IMR-90 (cell line): Measurements from ENCODE around the gene ANKRD11. TPM values are rescaled to one million over a fixed set of nuclear protein-coding genes. Genes with fewer than 3 reads are reported as not detected.
"Not testable (repeated sequence)": the region's sequence is repeated elsewhere in the genome, so short reads cannot be mapped to it uniquely, and the experiment has no call there.

Source experiments
- ATAC-seq: fragments of 200-7000 bp; cut with Tn5 transposase; 2 replicates; pipeline ENCODE4 v1.9.1; 2020; ENCODE audit warnings: low read depth, mild to moderate bottlenecking, moderate library complexity
- BruUV-seq: library from RNA; stranded (reverse); fragments of 400-500 nt; replicated peaks from 2 replicates; lab custom pipeline; 2021; lab: Mats Ljungman, UMichigan
- CTCF ChIA-PET: fragments of 300-600 bp; formaldehyde crosslinking; extraction: SDS; loops from one replicate; lab custom pipeline; 2021; ENCODE audit warnings: antibody characterized with exemption; lab: Yijun Ruan, JAX
- POLR2A ChIA-PET: fragments of 300-600 bp; sonication (Branson Sonifier 250); formaldehyde crosslinking; loops from one replicate; lab custom pipeline; 2022; ENCODE audit warnings: antibody characterized with exemption; ENCODE audit not compliant: unreplicated experiment; lab: Charles Lee
- DNase-seq: peaks from one replicate; pipeline ENCODE4 v3.0.0; 2013
- H2AFZ ChIP-seq: replicated peaks from 2 replicates; pipeline ENCODE3; 2013; ENCODE audit warnings: low read length, mild to moderate bottlenecking; ENCODE audit not compliant: poor library complexity
- H2AK5ac ChIP-seq: 2 replicates; pipeline ENCODE4 v1.6.1; 2013; ENCODE audit warnings: low read depth, low read length, inconsistent platforms
- H2AK9ac ChIP-seq: replicated peaks from 2 replicates; pipeline ENCODE3; 2013; ENCODE audit warnings: mild to moderate bottlenecking, low read depth, low read length, moderate library complexity; ENCODE audit not compliant: poor library complexity
- H2BK120ac ChIP-seq: 2 replicates; pipeline ENCODE4 v1.6.1; 2013; ENCODE audit warnings: low read depth, low read length, inconsistent platforms
- H2BK15ac ChIP-seq: 3 replicates; pipeline ENCODE4 v1.6.1; 2013; ENCODE audit warnings: low read depth, low read length, inconsistent platforms
- H2BK20ac ChIP-seq: 2 replicates; pipeline ENCODE4 v1.6.1; 2013; ENCODE audit warnings: low read depth, mild to moderate bottlenecking, inconsistent platforms, low read length, moderate library complexity
- H2BK5ac ChIP-seq: 2 replicates; pipeline ENCODE4 v1.6.1; 2013; ENCODE audit warnings: mild to moderate bottlenecking, low read depth, low read length, inconsistent platforms; ENCODE audit not compliant: poor library complexity, severe bottlenecking
- H3K14ac ChIP-seq: replicated peaks from 2 replicates; pipeline ENCODE4 v1.6.1; 2013; ENCODE audit warnings: low read depth, low read length, inconsistent platforms
- H3K18ac ChIP-seq: 2 replicates; pipeline ENCODE4 v1.6.1; 2013; ENCODE audit warnings: low read depth, low read length, control low read depth
- H3K23ac ChIP-seq: 2 replicates; pipeline ENCODE4 v1.6.1; 2013; ENCODE audit warnings: low read depth, low read length, inconsistent platforms
- H3K27ac ChIP-seq: 2 replicates; pipeline ENCODE4 v1.5.1; 2013; ENCODE audit warnings: mild to moderate bottlenecking, control low read depth, low read length; ENCODE audit not compliant: insufficient read depth
- H3K27me3 ChIP-seq: 2 replicates; pipeline ENCODE4 v1.6.1; 2013; ENCODE audit warnings: low read length; ENCODE audit not compliant: control insufficient read depth, insufficient read depth
- H3K36me3 ChIP-seq: 2 replicates; pipeline ENCODE4 v1.6.1; 2013; ENCODE audit warnings: low read length, mixed read lengths; ENCODE audit not compliant: control insufficient read depth, insufficient read depth
- H3K4ac ChIP-seq: 2 replicates; pipeline ENCODE4 v1.6.1; 2013; ENCODE audit warnings: low read depth, low read length, inconsistent platforms
- H3K4me1 ChIP-seq: 2 replicates; pipeline ENCODE4 v1.6.1; 2013; ENCODE audit warnings: low read length, mixed read lengths; ENCODE audit not compliant: control insufficient read depth, insufficient read depth
- H3K4me2 ChIP-seq: 2 replicates; pipeline ENCODE4 v1.6.1; 2013; ENCODE audit warnings: low read depth, mild to moderate bottlenecking, control low read depth, low read length, moderate library complexity
- H3K4me3 ChIP-seq: 2 replicates; pipeline ENCODE4 v1.5.1; 2013; ENCODE audit warnings: low read depth, mild to moderate bottlenecking, control low read depth, low read length, moderate library complexity; ENCODE audit not compliant: insufficient read depth
- H3K56ac ChIP-seq: 2 replicates; pipeline ENCODE4 v1.6.1; 2013; ENCODE audit warnings: low read length, inconsistent platforms; ENCODE audit not compliant: insufficient read depth; ENCODE audit errors: extremely low read depth
- H3K79me1 ChIP-seq, 2 experiments: 2 replicates each; pipeline ENCODE4 v1.6.1; 2013; ENCODE audit warnings: low read length in 2 of 2, inconsistent platforms in 1 of 2, low read depth in 1 of 2
- H3K9ac ChIP-seq: 2 replicates; pipeline ENCODE4 v1.6.1; 2013; ENCODE audit warnings: low read depth, low read length, control low read depth
- H3K9me1 ChIP-seq: 2 replicates; pipeline ENCODE4 v1.6.1; 2013; ENCODE audit warnings: low read length, inconsistent platforms; ENCODE audit not compliant: insufficient read depth
- H3K9me3 ChIP-seq: 2 replicates; pipeline ENCODE4 v1.6.1; 2013; ENCODE audit warnings: low read length; ENCODE audit not compliant: control insufficient read depth, insufficient read depth
- H4K20me1 ChIP-seq: 2 replicates; pipeline ENCODE4 v1.6.1; 2013; ENCODE audit warnings: low read length, inconsistent platforms; ENCODE audit not compliant: insufficient read depth
- H4K5ac ChIP-seq: 2 replicates; pipeline ENCODE4 v1.6.1; 2013; ENCODE audit warnings: mild to moderate bottlenecking, low read depth, low read length, control low read depth
- H4K8ac ChIP-seq, 2 experiments: 2 replicates each; pipeline ENCODE4 v1.6.1; 2013; ENCODE audit warnings: low read depth in 2 of 2, low read length in 2 of 2, control low read depth in 1 of 2, inconsistent platforms in 1 of 2
- H4K91ac ChIP-seq: 2 replicates; pipeline ENCODE4 v1.6.1; 2013; ENCODE audit warnings: low read depth, low read length, inconsistent platforms; ENCODE audit not compliant: insufficient read depth
- BHLHE40 ChIP-seq: fragments of 150-350 bp; IDR thresholded peaks from 2 replicates; pipeline ENCODE4 v1.6.1; 2016; ENCODE audit warnings: mild to moderate bottlenecking, low read depth, low read length
- MXI1 ChIP-seq: IDR thresholded peaks from 2 replicates; pipeline ENCODE4 v1.6.1; 2012; ENCODE audit warnings: low read depth, mild to moderate bottlenecking, low read length, moderate library complexity, borderline replicate concordance
- WGBS, 2 experiments: methylation state at CpG; one replicate each; pipeline versions ENCODE4 v1.1.5 to v1.1.7; 2013; ENCODE audit warnings: missing lambda C conversion rate in 2 of 2; ENCODE audit not compliant: insufficient read length in 1 of 2; ENCODE audit errors: extremely low coverage in 2 of 2; 5-methylcytosine and 5-hydroxymethylcytosine counted together
- dilution Hi-C: fragments of 300-500 bp; cut with HindIII; formaldehyde crosslinking; loops from one replicate; pipeline ENCODE4 v1.14.3; 2018; ENCODE audit warnings: low sequenced_read_pairs; ENCODE audit not compliant: unreplicated experiment
- in situ Hi-C: fragments of 300-500 bp; cut with MboI; formaldehyde crosslinking; loops from 3 replicates; pipeline ENCODE4 v1.14.3; 2019; ENCODE audit warnings: low sequenced_read_pairs, inconsistent platforms, mixed read lengths
- intact Hi-C: fragments of 100-400 bp; cut with micrococcal nuclease; formaldehyde crosslinking; loops from 2 replicates; pipeline ENCODE4 v1.10.0; 2022
- polyA plus RNA-seq, 3 experiments: library from polyadenylated mRNA; depleted of rRNA; stranded (reverse); fragments of >200 nt; gene quantifications; 2 replicates each; pipeline ENCODE4 v1.2.3, GENCODE V29; 2012; ENCODE audit warnings: low replicate concordance in 1 of 3
- total RNA-seq: library from RNA; depleted of rRNA; stranded (reverse); fragments of >200 nt; gene quantifications from 2 replicates; pipeline ENCODE4 v1.2.3, GENCODE V29; 2012

Gene ANKRD11
- total and polyA plus RNA-seq, 2 of the 4 experiments (the other 2 are of a cell fraction) = 46.8 to 71.9 TPM

GRCh38 chr16:89330177-89330856 lies 160.0 kb downstream of the ANKRD11 start:
- peak; percentile 52 for DNase-seq
- TF ChIP-seq MXI1 (0 out of 2 replicates have a peak, but pooled peaks have one; percentile 6), BHLHE40 (no peak)
- H3K27ac ChIP-seq = peak overlapping the region; percentile 12

GRCh38 chr16:89329830-89330176 lies 160.6 kb downstream of the ANKRD11 start:
- no CpG with 5 or more reads among the region's 4 CpGs for WGBS, 2 experiments
- H2BK5ac ChIP-seq = peak overlapping the region; percentile 69
- H3K4me2 ChIP-seq, H3K9me3 ChIP-seq, H3K23ac ChIP-seq, H4K5ac ChIP-seq, H3K56ac ChIP-seq, H2AK9ac ChIP-seq, intact Hi-C loops, H3K36me3 ChIP-seq, H3K27ac ChIP-seq, H3K4me3 ChIP-seq, H2BK15ac ChIP-seq, H3K27me3 ChIP-seq, H3K18ac ChIP-seq, DNase-seq, dilution Hi-C loops, H3K9ac ChIP-seq, H2BK20ac ChIP-seq, H4K8ac ChIP-seq, BruUV-seq, ATAC-seq, H4K91ac ChIP-seq, H3K14ac ChIP-seq, POLR2A ChIA-PET, H2AFZ ChIP-seq, H2BK120ac ChIP-seq: not testable (repeated sequence)
- CTCF ChIA-PET = interaction anchor here (0.6 to 0.9 kb wide), 3 partner anchors 145 to 303 kb away, joined by 3 to 6 read pairs (median 3); no protein-coding TSS in a partner anchor
- H3K4ac ChIP-seq = peak overlapping the region; percentile 46; the same call in 1 of the 2 replicates
- in situ Hi-C loops = loop anchor here (10.0 kb wide), 1 partner anchor 175 kb away; the partner anchor contains the start of gene SPG7
- peaks cover 39% of the 10 kb centered on the region for H3K9me1 ChIP-seq
- H3K79me1 ChIP-seq = peaks cover 11 to 82% of the 10 kb centered on the region in 2 experiments
- peaks cover 37% of the 10 kb centered on the region for H3K4me1 ChIP-seq
- H2AK5ac ChIP-seq = peak overlapping the region; percentile 83; the same call in 1 of the 2 replicates
- peaks cover 54% of the 10 kb centered on the region for H4K20me1 ChIP-seq

More at GRCh38 chr16:89330177-89330856, 160.0 kb downstream of the ANKRD11 start:
- Histone ChIP-seq H2BK20ac (no peak overlapping the region), H3K9me3 (no peaks in the 10 kb centered on the region), H3K79me1 (peaks cover 8 to 82% of the 10 kb centered on the region in 2 experiments), H2BK120ac (no peak overlapping the region), H4K20me1 (peaks cover 59% of the 10 kb centered on the region), H3K4me3 (no peak overlapping the region), H2AK9ac (no peak overlapping the region), H3K9me1 (peaks cover 40% of the 10 kb centered on the region), H3K9ac (no peak overlapping the region), H4K91ac (no peak overlapping the region), H2AFZ (no peak overlapping the region), H2BK15ac (peak overlapping the region; percentile 10; the same call in 1 of the 3 replicates), H4K5ac (no peak overlapping the region), H4K8ac (peak overlapping the region in 1 of 2 experiments; percentile 48; a peak in 1 of 4 replicates), H2AK5ac (peak overlapping the region; percentile 83; the same call in 1 of the 2 replicates), H3K36me3 (peaks cover 4% of the 10 kb centered on the region; the same call in 1 of the 2 replicates), H3K56ac (no peak overlapping the region), H3K18ac (no peak overlapping the region), H3K4me1 (peaks cover 37% of the 10 kb centered on the region), H3K4ac (peak overlapping the region; percentile 46), H3K14ac (no peak overlapping the region), H2BK5ac (peak overlapping the region; percentile 69), H3K4me2 (no peak overlapping the region), H3K27me3 (no peaks in the 10 kb centered on the region), H3K23ac (0 out of 2 replicates have a peak overlapping the region, but pooled peaks have one; percentile 17)
- CTCF ChIA-PET = no interaction called here
- no TSS peak for BruUV-seq
- dilution Hi-C loops = no loop called here
- 40% methylated on average over 1 of the region's 25 CpGs; no CpG with 5 or more reads in 1 of the 2 experiments for WGBS, 2 experiments
- ATAC-seq = no peak
- POLR2A ChIA-PET = no interaction called here
- intact Hi-C loops = no loop called here
- in situ Hi-C loops = loop anchor here (10.0 kb wide), 1 partner anchor 174 kb away; the partner anchor contains the start of gene SPG7
